ENCODE results near the gene PABPN1L. TPM values are rescaled to one million over a fixed set of nuclear protein-coding genes. Genes with fewer than 3 reads are reported as not detected.
A peak's percentile ranks its signal among the peaks of the same experiment; 100 is the strongest.

PABPN1L gene
- total and polyA plus RNA-seq, 2 of the 4 experiments (the other 2 are of a cell fraction) = not detected

DNA sequence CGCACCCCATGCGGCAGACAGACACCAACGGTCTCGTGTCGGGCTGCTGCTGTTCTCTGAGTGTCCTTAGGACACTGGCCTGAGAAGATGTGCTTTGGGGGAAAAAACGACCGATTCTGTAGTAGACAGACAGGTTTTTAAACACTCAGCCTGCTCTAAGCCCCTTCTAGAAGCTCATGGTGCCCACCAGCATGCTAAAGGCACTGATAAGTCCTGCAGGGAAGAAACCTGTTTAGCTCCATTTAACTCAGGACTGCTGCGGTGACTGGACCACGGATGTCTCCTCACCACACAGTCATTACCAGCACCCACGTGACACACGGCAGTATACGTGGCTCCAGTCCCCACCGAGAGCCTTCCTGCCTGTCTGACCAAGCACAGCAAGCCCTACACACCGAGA is 35.7 kb downstream of the PABPN1L start:
- H3K14ac ChIP-seq (replicated peaks; ENCODE audit: low read depth, low read length) = no peak overlapping the region
- no peak overlapping the region for H4K8ac ChIP-seq (ENCODE audit: low read depth in 2 of 2, low read length in 2 of 2)
- no peak overlapping the region for H2AK9ac ChIP-seq (replicated peaks; ENCODE audit: low read depth, low read length, poor library complexity)
- peaks cover 4% of the 10 kb centered on the region; the same call in 1 of the 2 replicates for H4K20me1 ChIP-seq (ENCODE audit: insufficient read depth, low read length)
- no peak overlapping the region for H3K23ac ChIP-seq (ENCODE audit: low read depth, low read length)
- no peak overlapping the region for H3K4ac ChIP-seq (ENCODE audit: low read depth, low read length)
- WGBS, 2 experiments (ENCODE audit: extremely low coverage in 2 of 2, insufficient read length in 1 of 2) = 82% methylated on average over 7 of the region's 14 CpGs; no CpG with 5 or more reads in 1 of the 2 experiments
- H3K18ac ChIP-seq (ENCODE audit: low read depth, low read length) = no peak overlapping the region; the same call in 1 of the 2 replicates
- no peak overlapping the region for H3K56ac ChIP-seq (ENCODE audit: extremely low read depth, insufficient read depth, low read length)
- no peaks in the 10 kb centered on the region for H3K9me3 ChIP-seq (ENCODE audit: control insufficient read depth, insufficient read depth, low read length)
- no peaks in the 10 kb centered on the region for H3K79me1 ChIP-seq (ENCODE audit: low read depth in 1 of 2, low read length in 2 of 2)
- ChIA-PET CTCF (no interaction called here), POLR2A (ENCODE audit: unreplicated experiment) (no interaction called here)
- H3K36me3 ChIP-seq (ENCODE audit: control insufficient read depth, insufficient read depth, low read length) = peaks cover 23% of the 10 kb centered on the region
- in situ Hi-C loops (cut with MboI; ENCODE audit: low sequenced_read_pairs) = no loop called here
- no peak overlapping the region for H3K4me3 ChIP-seq (ENCODE audit: insufficient read depth, low read depth, low read length)
- dilution Hi-C loops (cut with HindIII; ENCODE audit: low sequenced_read_pairs, unreplicated experiment) = no loop called here
- intact Hi-C loops (cut with micrococcal nuclease) = no loop called here
- H2AK5ac ChIP-seq (ENCODE audit: low read depth, low read length) = no peak overlapping the region
- no peak overlapping the region for H3K4me2 ChIP-seq (ENCODE audit: low read depth, low read length)
- no peaks in the 10 kb centered on the region for H3K27me3 ChIP-seq (ENCODE audit: control insufficient read depth, insufficient read depth, low read length)
- H3K9me1 ChIP-seq (ENCODE audit: insufficient read depth, low read length) = no peaks in the 10 kb centered on the region
- H3K9ac ChIP-seq (ENCODE audit: low read depth, low read length) = no peak overlapping the region
- no peak overlapping the region for H2BK120ac ChIP-seq (ENCODE audit: low read depth, low read length)
- no peak overlapping the region for H2AFZ ChIP-seq (replicated peaks; ENCODE audit: low read length, poor library complexity)
- ATAC-seq (ENCODE audit: low read depth) = no peak
- H4K91ac ChIP-seq (ENCODE audit: insufficient read depth, low read depth, low read length) = no peak overlapping the region
- TF ChIP-seq MAFK (IDR thresholded peaks at IDR 0.05; ENCODE audit: low read depth, low read length) = no peak
- TF ChIP-seq RFX5 (IDR thresholded peaks at IDR 0.05; ENCODE audit: low read depth, low read length) = no peak
- TF ChIP-seq, protein P1, sequence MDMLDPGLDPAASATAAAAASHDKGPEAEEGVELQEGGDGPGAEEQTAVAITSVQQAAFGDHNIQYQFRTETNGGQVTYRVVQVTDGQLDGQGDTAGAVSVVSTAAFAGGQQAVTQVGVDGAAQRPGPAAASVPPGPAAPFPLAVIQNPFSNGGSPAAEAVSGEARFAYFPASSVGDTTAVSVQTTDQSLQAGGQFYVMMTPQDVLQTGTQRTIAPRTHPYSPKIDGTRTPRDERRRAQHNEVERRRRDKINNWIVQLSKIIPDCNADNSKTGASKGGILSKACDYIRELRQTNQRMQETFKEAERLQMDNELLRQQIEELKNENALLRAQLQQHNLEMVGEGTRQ (IDR thresholded peaks at IDR 0.05; ENCODE audit: low read depth, low read length) = no peak
- TF ChIP-seq, protein P2, sequence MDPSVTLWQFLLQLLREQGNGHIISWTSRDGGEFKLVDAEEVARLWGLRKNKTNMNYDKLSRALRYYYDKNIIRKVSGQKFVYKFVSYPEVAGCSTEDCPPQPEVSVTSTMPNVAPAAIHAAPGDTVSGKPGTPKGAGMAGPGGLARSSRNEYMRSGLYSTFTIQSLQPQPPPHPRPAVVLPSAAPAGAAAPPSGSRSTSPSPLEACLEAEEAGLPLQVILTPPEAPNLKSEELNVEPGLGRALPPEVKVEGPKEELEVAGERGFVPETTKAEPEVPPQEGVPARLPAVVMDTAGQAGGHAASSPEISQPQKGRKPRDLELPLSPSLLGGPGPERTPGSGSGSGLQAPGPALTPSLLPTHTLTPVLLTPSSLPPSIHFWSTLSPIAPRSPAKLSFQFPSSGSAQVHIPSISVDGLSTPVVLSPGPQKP (IDR thresholded peaks at IDR 0.05; ENCODE audit: borderline replicate concordance, low read depth, low read length) = no peak
- no peak for TF ChIP-seq NFE2L2 (IDR thresholded peaks at IDR 0.05; ENCODE audit: low read depth, low read length)
- no peak for TF ChIP-seq RAD21 (IDR thresholded peaks at IDR 0.05; ENCODE audit: low read length)
- TF ChIP-seq SMC3 (IDR thresholded peaks at IDR 0.05; ENCODE audit: low read depth, low read length) = no peak
- TF ChIP-seq, protein P3, sequence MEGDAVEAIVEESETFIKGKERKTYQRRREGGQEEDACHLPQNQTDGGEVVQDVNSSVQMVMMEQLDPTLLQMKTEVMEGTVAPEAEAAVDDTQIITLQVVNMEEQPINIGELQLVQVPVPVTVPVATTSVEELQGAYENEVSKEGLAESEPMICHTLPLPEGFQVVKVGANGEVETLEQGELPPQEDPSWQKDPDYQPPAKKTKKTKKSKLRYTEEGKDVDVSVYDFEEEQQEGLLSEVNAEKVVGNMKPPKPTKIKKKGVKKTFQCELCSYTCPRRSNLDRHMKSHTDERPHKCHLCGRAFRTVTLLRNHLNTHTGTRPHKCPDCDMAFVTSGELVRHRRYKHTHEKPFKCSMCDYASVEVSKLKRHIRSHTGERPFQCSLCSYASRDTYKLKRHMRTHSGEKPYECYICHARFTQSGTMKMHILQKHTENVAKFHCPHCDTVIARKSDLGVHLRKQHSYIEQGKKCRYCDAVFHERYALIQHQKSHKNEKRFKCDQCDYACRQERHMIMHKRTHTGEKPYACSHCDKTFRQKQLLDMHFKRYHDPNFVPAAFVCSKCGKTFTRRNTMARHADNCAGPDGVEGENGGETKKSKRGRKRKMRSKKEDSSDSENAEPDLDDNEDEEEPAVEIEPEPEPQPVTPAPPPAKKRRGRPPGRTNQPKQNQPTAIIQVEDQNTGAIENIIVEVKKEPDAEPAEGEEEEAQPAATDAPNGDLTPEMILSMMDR (conservative IDR thresholded peaks at IDR 0.05; ENCODE audit: low read depth, low read length) = no peak
- TF ChIP-seq MXI1 (IDR thresholded peaks at IDR 0.05; ENCODE audit: borderline replicate concordance, low read depth, low read length) = no peak
- TF ChIP-seq MAZ (IDR thresholded peaks at IDR 0.05; ENCODE audit: borderline replicate concordance, low read depth, low read length) = no peak
- no peak for TF ChIP-seq CHD1 (IDR thresholded peaks at IDR 0.05; ENCODE audit: low read depth, low read length)
- TF ChIP-seq RCOR1 (IDR thresholded peaks at IDR 0.05; ENCODE audit: insufficient replicate concordance, low read length) = no peak
- H2BK15ac ChIP-seq (ENCODE audit: low read depth, low read length) = no peak overlapping the region
- H2BK5ac ChIP-seq (ENCODE audit: low read depth, low read length, poor library complexity, severe bottlenecking) = no peak overlapping the region
- DNase-seq = no peak
- no peak overlapping the region for H2BK20ac ChIP-seq (ENCODE audit: low read depth, low read length)
- peaks cover 4% of the 10 kb centered on the region; the same call in 1 of the 2 replicates for H3K4me1 ChIP-seq (ENCODE audit: control insufficient read depth, insufficient read depth, low read length)
- H3K27ac ChIP-seq (ENCODE audit: insufficient read depth, low read length) = peak overlapping the region; percentile 45; the same call in 1 of the 2 replicates
- no peak overlapping the region; the same call in 1 of the 2 replicates for H4K5ac ChIP-seq (ENCODE audit: low read depth, low read length)
- BruUV-seq (replicated peaks) = no TSS peak

All from IMR-90 (cell line).